ENCODE data around the gene KLK14. TPM values are rescaled to one million over a fixed set of nuclear protein-coding genes. Genes with fewer than 3 reads are reported as not detected.

Gene KLK14
- total and polyA plus RNA-seq, 2 of the 8 experiments (the other 6 are each of a cell fraction or from before 2014, with no cell fraction given), result 0.09 to 1.2 TPM

- Histone ChIP-seq H3K27ac (ENCODE audit: low read depth, low read length) (no peak overlapping the region), H3K4me2 (ENCODE audit: insufficient read depth in 1 of 2, low read depth in 2 of 2, low read length in 2 of 2) (no peak overlapping the region), H2AK5ac (ENCODE audit: low read depth, low read length) (no peak overlapping the region), H3K4me1 (replicated peaks in 1 of 4; ENCODE audit: control insufficient read depth in 3 of 4, insufficient read depth in 4 of 4, low read length in 3 of 4) (peaks cover 0 to 6% (median 0%) of the 10 kb centered on the region in 4 experiments; a peak in 3 of 7 replicates), H3K27me3 (replicated peaks in 1 of 4; ENCODE audit: control insufficient read depth in 3 of 4, extremely low read depth in 1 of 4, insufficient read depth in 3 of 4, low read length in 3 of 4) (no peaks in the 10 kb centered on the region), H4K5ac (ENCODE audit: insufficient read length, low read depth, low read length) (no peak overlapping the region), H4K91ac (replicated peaks; ENCODE audit: insufficient read length, low read length) (no peak overlapping the region), H3K4me3 (ENCODE audit: extremely low read depth in 1 of 4, insufficient read depth in 2 of 4, low read depth in 3 of 4, low read length in 4 of 4) (no peak overlapping the region), H3K23me2 (ENCODE audit: low read depth, low read length) (peaks cover 11% of the 10 kb centered on the region; the same call in 1 of the 2 replicates), H3K14ac (ENCODE audit: insufficient read length) (no peak overlapping the region), H2BK5ac (ENCODE audit: low read depth, low read length) (no peak overlapping the region), H3K9ac (replicated peaks in 1 of 4; ENCODE audit: extremely low read depth in 1 of 4, low read depth in 3 of 4, low read length in 3 of 4) (no peak overlapping the region), H3K56ac (replicated peaks; ENCODE audit: insufficient read length, low read depth, low read length) (no peak overlapping the region), H3K18ac (ENCODE audit: extremely low read depth, low read length) (no peak overlapping the region), H2BK15ac (ENCODE audit: low read length) (no peak overlapping the region), H2BK12ac (ENCODE audit: low read depth, low read length) (no peak overlapping the region), H2AFZ (ENCODE audit: low read length) (no peak overlapping the region), H3K9me3 (ENCODE audit: insufficient read depth in 2 of 2, low read depth in 1 of 2, low read length in 1 of 2) (no peaks in the 10 kb centered on the region), H3K79me2 (ENCODE audit: control insufficient read depth in 1 of 2, insufficient read depth in 2 of 2, low read length in 2 of 2) (no peaks in the 10 kb centered on the region), H2BK20ac (ENCODE audit: low read length) (no peak overlapping the region), H4K8ac (ENCODE audit: extremely low read depth, insufficient read depth, low read length) (no peak overlapping the region), H3K4ac (replicated peaks; ENCODE audit: insufficient read length, low read depth, low read length) (no peak overlapping the region), H2BK120ac (replicated peaks; ENCODE audit: low read depth, low read length) (no peak overlapping the region), H3K36me3 (ENCODE audit: control insufficient read depth in 2 of 4, insufficient read depth in 4 of 4, low read length in 3 of 4) (peaks cover 0 to 7% (median 1%) of the 10 kb centered on the region in 4 experiments; a peak in 4 of 8 replicates), H4K20me1 (replicated peaks in 1 of 2; ENCODE audit: control insufficient read depth in 1 of 2, insufficient read depth in 2 of 2, low read length in 2 of 2) (peaks cover 2 to 8% of the 10 kb centered on the region in 2 experiments), H3K79me1 (ENCODE audit: low read depth, low read length) (peaks cover 6% of the 10 kb centered on the region), H3K23ac (ENCODE audit: insufficient read length) (no peak overlapping the region)
- no peak for FAIRE-seq
- 92% methylated on average over 34 of the region's 49 CpGs; no CpG with 5 or more reads in 1 of the 2 experiments for WGBS, 2 experiments (ENCODE audit: extremely low coverage in 1 of 2, insufficient coverage in 1 of 2, insufficient read length in 1 of 2, insufficient replicate concordance in 2 of 2, low coverage in 1 of 2, low lambda C conversion rate in 2 of 2, missing lambda C conversion rate in 1 of 2)
- ChIA-PET CTCF (ENCODE audit: partially characterized antibody) (interaction anchor here (1.0 to 2.0 kb wide), 2 partner anchors 8 to 196 kb away, joined by 3 to 11 read pairs; no protein-coding TSS in a partner anchor), POLR2A (ENCODE audit: partially characterized antibody) (no interaction called here)
- DNase-seq (ENCODE audit: low read depth in 1 of 2, low spot score in 2 of 2), result no peak
- no peak for TF ChIP-seq EGR1 (IDR thresholded peaks at IDR 0.05; ENCODE audit: borderline replicate concordance, low read depth, low read length)
Observed at GRCh38 chr19:51103926-51104341, 21.2 kb upstream of the KLK14 start.
